HEK293 (cell line): Measurements from ENCODE around the gene ADNP.

Experiments
- CTCF ChIA-PET: fragments of 350-600 bp; formaldehyde crosslinking; extraction: SDS; loops from one replicate; lab custom pipeline; 2021; ENCODE audit warnings: antibody characterized with exemption; lab: Yijun Ruan, JAX
- POLR2A ChIA-PET: fragments of 300-600 bp; formaldehyde crosslinking; extraction: SDS; loops from one replicate; lab custom pipeline; 2020; ENCODE audit warnings: antibody characterized with exemption, inconsistent platforms; lab: Yijun Ruan, JAX
- H3K27ac ChIP-seq: fragments of 200-500 bp; sonication (Bioruptor generic); 2 replicates; pipeline ENCODE4 v1.5.1; 2014; ENCODE audit warnings: low read depth, low read length, control low read depth, inconsistent platforms; ENCODE audit errors: extremely low read depth
- H3K36me3 ChIP-seq, 2 experiments: fragments of 200-500 bp in 1 of 2; sonication (Bioruptor generic) in 1 of 2; 1 replicate in 1 of 2; 2 replicates in 1 of 2; pipeline ENCODE4 v1.5.1; 2014 to 2017; ENCODE audit warnings: inconsistent platforms in 2 of 2, low read length in 2 of 2; ENCODE audit not compliant: control insufficient read depth in 2 of 2, insufficient read depth in 1 of 2
- H3K4me1 ChIP-seq: fragments of 200-500 bp; sonication (Bioruptor generic); 2 replicates; pipeline ENCODE4 v1.5.1; 2014; ENCODE audit warnings: mild to moderate bottlenecking, low read length, inconsistent platforms; ENCODE audit not compliant: control insufficient read depth, insufficient read depth
- H3K4me3 ChIP-seq: 2 replicates; pipeline ENCODE4 v1.5.1; 2011; ENCODE audit warnings: low read depth, mild to moderate bottlenecking, control low read depth, low read length, moderate library complexity
- H3K9me3 ChIP-seq: fragments of 200-500 bp; sonication (Bioruptor generic); 2 replicates; pipeline ENCODE4 v1.5.1; 2014; ENCODE audit warnings: low read depth, low read length, inconsistent platforms; ENCODE audit not compliant: control insufficient read depth, insufficient read depth
- HOXC10 ChIP-seq: sonication (generic); formaldehyde crosslinking; IDR thresholded peaks from 2 replicates; pipeline ENCODE4 v1.8.1; 2023; ENCODE audit warnings: mild to moderate bottlenecking, missing genetic modification reagents
- SCRT2 ChIP-seq: fragments of 450-650 bp; formaldehyde crosslinking; IDR thresholded peaks from 2 replicates; pipeline ENCODE4 v1.5.1; 2016; ENCODE audit warnings: missing biosample characterization, missing genetic modification characterization
- YY2 ChIP-seq: fragments of 450-650 bp; formaldehyde crosslinking; IDR thresholded peaks from 2 replicates; pipeline ENCODE4 v1.5.1; 2016; ENCODE audit warnings: missing biosample characterization, missing genetic modification characterization
- ZBTB20 ChIP-seq: fragments of 450-650 bp; formaldehyde crosslinking; IDR thresholded peaks from 2 replicates; pipeline ENCODE4 v1.5.1; 2016; ENCODE audit warnings: missing biosample characterization, missing genetic modification characterization
- ZFP3 ChIP-seq: fragments of 450-650 bp; formaldehyde crosslinking; IDR thresholded peaks from 2 replicates; pipeline ENCODE4 v1.5.1; 2016; ENCODE audit warnings: low read depth, missing biosample characterization, missing genetic modification characterization
- ZNF146 ChIP-seq: fragments of 450-650 bp; formaldehyde crosslinking; IDR thresholded peaks from 2 replicates; pipeline ENCODE4 v1.5.1; 2016; ENCODE audit warnings: missing biosample characterization, missing genetic modification characterization
- ZNF175 ChIP-seq: fragments of 450-650 bp; formaldehyde crosslinking; IDR thresholded peaks from 2 replicates; pipeline ENCODE4 v1.5.1; 2016; ENCODE audit warnings: missing biosample characterization, missing genetic modification characterization
- ZNF302 ChIP-seq: fragments of 450-650 bp; formaldehyde crosslinking; IDR thresholded peaks from 2 replicates; pipeline ENCODE4 v1.5.1; 2016; ENCODE audit warnings: missing biosample characterization, missing genetic modification characterization, low read depth
- ZNF404 ChIP-seq: fragments of 450-650 bp; formaldehyde crosslinking; IDR thresholded peaks from 2 replicates; pipeline ENCODE4 v1.5.1; 2017; ENCODE audit warnings: missing biosample characterization, missing genetic modification characterization
- ZNF529 ChIP-seq: fragments of 450-650 bp; formaldehyde crosslinking; IDR thresholded peaks from 2 replicates; pipeline ENCODE4 v1.5.1; 2017; ENCODE audit warnings: missing genetic modification characterization, missing biosample characterization; ENCODE audit not compliant: insufficient replicate concordance
- ZNF548 ChIP-seq: fragments of 450-650 bp; formaldehyde crosslinking; IDR thresholded peaks from 2 replicates; pipeline ENCODE4 v1.5.1; 2016; ENCODE audit warnings: missing biosample characterization, missing genetic modification characterization
- ZNF560 ChIP-seq: fragments of 450-650 bp; formaldehyde crosslinking; IDR thresholded peaks from 2 replicates; pipeline ENCODE4 v1.5.1; 2017; ENCODE audit warnings: missing biosample characterization, missing genetic modification characterization, borderline replicate concordance
- ZNF561 ChIP-seq: fragments of 450-650 bp; IDR thresholded peaks from 2 replicates; pipeline ENCODE4 v1.5.1; 2018; ENCODE audit warnings: missing biosample characterization, missing genetic modification characterization, borderline replicate concordance
- TF ChIP-seq, protein P1 (sequence below): fragments of 450-650 bp; formaldehyde crosslinking; IDR thresholded peaks from 2 replicates; pipeline ENCODE4 v1.5.1; 2017; ENCODE audit warnings: missing biosample characterization, missing genetic modification characterization
- TF ChIP-seq, protein P2 (sequence below): fragments of 450-650 bp; formaldehyde crosslinking; IDR thresholded peaks from 2 replicates; pipeline ENCODE4 v1.5.1; 2016; ENCODE audit warnings: missing biosample characterization, missing genetic modification characterization
- TF ChIP-seq, protein P3 (sequence below): fragments of 450-650 bp; formaldehyde crosslinking; IDR thresholded peaks from 2 replicates; pipeline ENCODE4 v1.5.1; 2016; ENCODE audit warnings: missing biosample characterization, missing genetic modification characterization, borderline replicate concordance
- TF ChIP-seq, protein P4 (sequence below): fragments of 450-650 bp; formaldehyde crosslinking; conservative IDR thresholded peaks from 2 replicates; pipeline ENCODE4 v1.5.1; 2016; ENCODE audit warnings: low read depth, missing biosample characterization, missing genetic modification characterization

Gene ADNP

DNA sequence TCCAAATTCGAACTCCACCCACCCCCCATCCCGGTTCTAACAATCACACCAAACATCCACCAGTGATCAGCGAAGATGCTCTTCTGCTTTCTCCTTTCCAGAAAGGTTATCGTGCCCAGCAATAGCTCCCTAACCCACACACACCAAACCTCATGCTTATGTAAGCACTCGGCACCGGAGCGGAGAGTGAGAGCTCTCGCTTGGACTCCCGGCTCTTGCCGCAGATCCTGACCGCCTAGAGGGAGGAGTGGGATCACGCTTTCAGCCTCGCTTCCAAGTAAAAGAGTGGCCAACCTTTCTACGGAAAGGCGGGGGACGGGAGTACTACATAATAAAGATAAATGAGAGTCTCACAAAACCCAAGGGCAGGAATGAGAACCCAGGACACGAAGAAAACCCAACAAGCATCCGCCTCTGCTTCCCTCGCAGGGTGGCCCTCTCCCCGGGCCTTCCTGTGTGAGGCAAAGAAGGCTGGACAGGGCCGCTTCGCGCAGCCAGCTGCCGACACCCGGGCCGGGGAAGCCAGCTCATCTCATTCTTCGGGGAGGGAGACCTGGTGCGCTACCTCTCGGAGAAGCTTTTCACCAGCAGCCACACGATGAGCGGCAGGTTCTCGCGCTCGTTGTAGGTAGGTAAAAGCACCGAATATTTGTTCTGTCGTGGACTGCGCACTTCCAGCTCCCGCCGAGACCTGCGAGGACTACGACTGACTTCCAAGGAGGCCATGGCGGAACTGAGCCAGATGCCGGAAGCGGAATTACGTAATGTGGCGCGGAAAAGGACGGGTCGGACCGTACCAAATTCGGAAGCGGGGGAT is 26.8 kb upstream of the ADNP start, which contains the start of gene DPM1 (continued):
- TF ChIP-seq SCRT2 (tag by site-specific recombination) (peak; percentile 67; the same call in 1 of the 2 replicates), YY2 (tag by site-specific recombination) (peak; percentile 68), ZNF561 (0 out of 2 replicates have a peak, but pooled peaks have one; percentile 35)

DNA sequence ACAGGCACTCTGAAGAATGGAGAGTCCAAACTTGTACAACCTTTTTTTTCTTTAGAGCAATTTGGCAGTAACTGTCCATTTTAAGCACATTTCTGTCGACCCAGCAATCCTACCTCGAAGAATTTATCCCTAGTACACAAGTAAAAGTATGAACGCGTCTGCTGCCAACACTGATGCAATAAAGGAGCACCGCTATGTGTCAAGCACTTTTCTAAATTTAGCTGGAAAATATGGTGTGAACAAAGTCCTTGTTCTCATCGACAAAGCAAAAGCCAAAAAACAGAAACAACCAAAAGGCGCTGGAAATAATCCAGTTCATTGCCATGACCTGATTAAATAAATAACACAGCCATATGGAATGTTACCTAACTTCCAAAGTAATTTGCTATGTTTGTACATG is 26.0 kb upstream of the ADNP start:
- CTCF ChIA-PET, result interaction anchor here (0.8 to 2.2 kb wide), 5 partner anchors 24 to 167 kb away, joined by 4 to 7 read pairs (median 5); partner anchors contain the start of gene ADNP
- POLR2A ChIA-PET, result interaction anchor here (1.5 to 2.6 kb wide), 4 partner anchors 10 to 166 kb away, joined by 5 to 35 read pairs (median 9); partner anchors contain the start of genes ADNP and BCAS4
- no peaks in the 10 kb centered on the region for H3K9me3 ChIP-seq
- H3K36me3 ChIP-seq, result peaks cover 17 to 46% of the 10 kb centered on the region in 2 experiments
- TF ChIP-seq, protein P1, sequence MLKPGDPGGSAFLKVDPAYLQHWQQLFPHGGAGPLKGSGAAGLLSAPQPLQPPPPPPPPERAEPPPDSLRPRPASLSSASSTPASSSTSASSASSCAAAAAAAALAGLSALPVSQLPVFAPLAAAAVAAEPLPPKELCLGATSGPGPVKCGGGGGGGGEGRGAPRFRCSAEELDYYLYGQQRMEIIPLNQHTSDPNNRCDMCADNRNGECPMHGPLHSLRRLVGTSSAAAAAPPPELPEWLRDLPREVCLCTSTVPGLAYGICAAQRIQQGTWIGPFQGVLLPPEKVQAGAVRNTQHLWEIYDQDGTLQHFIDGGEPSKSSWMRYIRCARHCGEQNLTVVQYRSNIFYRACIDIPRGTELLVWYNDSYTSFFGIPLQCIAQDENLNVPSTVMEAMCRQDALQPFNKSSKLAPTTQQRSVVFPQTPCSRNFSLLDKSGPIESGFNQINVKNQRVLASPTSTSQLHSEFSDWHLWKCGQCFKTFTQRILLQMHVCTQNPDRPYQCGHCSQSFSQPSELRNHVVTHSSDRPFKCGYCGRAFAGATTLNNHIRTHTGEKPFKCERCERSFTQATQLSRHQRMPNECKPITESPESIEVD, result 0 out of 2 replicates have a peak, but pooled peaks have one; percentile 18
- TF ChIP-seq ZBTB20 (tag by site-specific recombination), result no peak
- peaks cover 2% of the 10 kb centered on the region; the same call in 1 of the 2 replicates for H3K4me1 ChIP-seq
- H3K4me3 ChIP-seq, result peak overlapping the region; percentile 100
- no peak overlapping the region for H3K27ac ChIP-seq

DNA sequence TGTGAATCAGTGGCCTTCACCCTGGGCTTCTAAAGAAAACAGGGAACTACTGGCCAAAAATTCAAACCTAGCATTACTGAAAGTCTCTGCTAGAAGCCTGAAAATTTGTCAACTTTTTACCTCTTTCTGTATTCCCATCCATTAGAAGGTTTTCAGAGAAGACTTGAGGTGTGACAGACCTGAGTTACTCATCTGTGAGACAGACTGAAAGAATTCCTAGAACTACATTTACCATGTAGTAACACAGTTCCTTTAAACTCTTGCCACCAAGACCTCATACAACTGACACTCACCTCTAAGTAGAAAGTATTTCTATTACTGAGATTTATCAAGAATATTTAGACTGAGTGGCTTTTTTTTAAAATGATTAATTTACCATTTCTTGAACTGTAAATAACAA is 22.6 kb upstream of the ADNP start:
- Histone ChIP-seq H3K9me3 (no peaks in the 10 kb centered on the region), H3K36me3 (peaks cover 43 to 57% of the 10 kb centered on the region in 2 experiments), H3K27ac (no peak overlapping the region), H3K4me1 (no peaks in the 10 kb centered on the region), H3K4me3 (no peak overlapping the region)
- ChIA-PET POLR2A (no interaction called here), CTCF (no interaction called here)
- TF ChIP-seq ZFP3 (tag by site-specific recombination), result no peak
- TF ChIP-seq ZNF146, result no peak
- TF ChIP-seq, protein P2, sequence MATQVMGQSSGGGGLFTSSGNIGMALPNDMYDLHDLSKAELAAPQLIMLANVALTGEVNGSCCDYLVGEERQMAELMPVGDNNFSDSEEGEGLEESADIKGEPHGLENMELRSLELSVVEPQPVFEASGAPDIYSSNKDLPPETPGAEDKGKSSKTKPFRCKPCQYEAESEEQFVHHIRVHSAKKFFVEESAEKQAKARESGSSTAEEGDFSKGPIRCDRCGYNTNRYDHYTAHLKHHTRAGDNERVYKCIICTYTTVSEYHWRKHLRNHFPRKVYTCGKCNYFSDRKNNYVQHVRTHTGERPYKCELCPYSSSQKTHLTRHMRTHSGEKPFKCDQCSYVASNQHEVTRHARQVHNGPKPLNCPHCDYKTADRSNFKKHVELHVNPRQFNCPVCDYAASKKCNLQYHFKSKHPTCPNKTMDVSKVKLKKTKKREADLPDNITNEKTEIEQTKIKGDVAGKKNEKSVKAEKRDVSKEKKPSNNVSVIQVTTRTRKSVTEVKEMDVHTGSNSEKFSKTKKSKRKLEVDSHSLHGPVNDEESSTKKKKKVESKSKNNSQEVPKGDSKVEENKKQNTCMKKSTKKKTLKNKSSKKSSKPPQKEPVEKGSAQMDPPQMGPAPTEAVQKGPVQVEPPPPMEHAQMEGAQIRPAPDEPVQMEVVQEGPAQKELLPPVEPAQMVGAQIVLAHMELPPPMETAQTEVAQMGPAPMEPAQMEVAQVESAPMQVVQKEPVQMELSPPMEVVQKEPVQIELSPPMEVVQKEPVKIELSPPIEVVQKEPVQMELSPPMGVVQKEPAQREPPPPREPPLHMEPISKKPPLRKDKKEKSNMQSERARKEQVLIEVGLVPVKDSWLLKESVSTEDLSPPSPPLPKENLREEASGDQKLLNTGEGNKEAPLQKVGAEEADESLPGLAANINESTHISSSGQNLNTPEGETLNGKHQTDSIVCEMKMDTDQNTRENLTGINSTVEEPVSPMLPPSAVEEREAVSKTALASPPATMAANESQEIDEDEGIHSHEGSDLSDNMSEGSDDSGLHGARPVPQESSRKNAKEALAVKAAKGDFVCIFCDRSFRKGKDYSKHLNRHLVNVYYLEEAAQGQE (tag by site-specific recombination), result no peak
- TF ChIP-seq, protein P3, sequence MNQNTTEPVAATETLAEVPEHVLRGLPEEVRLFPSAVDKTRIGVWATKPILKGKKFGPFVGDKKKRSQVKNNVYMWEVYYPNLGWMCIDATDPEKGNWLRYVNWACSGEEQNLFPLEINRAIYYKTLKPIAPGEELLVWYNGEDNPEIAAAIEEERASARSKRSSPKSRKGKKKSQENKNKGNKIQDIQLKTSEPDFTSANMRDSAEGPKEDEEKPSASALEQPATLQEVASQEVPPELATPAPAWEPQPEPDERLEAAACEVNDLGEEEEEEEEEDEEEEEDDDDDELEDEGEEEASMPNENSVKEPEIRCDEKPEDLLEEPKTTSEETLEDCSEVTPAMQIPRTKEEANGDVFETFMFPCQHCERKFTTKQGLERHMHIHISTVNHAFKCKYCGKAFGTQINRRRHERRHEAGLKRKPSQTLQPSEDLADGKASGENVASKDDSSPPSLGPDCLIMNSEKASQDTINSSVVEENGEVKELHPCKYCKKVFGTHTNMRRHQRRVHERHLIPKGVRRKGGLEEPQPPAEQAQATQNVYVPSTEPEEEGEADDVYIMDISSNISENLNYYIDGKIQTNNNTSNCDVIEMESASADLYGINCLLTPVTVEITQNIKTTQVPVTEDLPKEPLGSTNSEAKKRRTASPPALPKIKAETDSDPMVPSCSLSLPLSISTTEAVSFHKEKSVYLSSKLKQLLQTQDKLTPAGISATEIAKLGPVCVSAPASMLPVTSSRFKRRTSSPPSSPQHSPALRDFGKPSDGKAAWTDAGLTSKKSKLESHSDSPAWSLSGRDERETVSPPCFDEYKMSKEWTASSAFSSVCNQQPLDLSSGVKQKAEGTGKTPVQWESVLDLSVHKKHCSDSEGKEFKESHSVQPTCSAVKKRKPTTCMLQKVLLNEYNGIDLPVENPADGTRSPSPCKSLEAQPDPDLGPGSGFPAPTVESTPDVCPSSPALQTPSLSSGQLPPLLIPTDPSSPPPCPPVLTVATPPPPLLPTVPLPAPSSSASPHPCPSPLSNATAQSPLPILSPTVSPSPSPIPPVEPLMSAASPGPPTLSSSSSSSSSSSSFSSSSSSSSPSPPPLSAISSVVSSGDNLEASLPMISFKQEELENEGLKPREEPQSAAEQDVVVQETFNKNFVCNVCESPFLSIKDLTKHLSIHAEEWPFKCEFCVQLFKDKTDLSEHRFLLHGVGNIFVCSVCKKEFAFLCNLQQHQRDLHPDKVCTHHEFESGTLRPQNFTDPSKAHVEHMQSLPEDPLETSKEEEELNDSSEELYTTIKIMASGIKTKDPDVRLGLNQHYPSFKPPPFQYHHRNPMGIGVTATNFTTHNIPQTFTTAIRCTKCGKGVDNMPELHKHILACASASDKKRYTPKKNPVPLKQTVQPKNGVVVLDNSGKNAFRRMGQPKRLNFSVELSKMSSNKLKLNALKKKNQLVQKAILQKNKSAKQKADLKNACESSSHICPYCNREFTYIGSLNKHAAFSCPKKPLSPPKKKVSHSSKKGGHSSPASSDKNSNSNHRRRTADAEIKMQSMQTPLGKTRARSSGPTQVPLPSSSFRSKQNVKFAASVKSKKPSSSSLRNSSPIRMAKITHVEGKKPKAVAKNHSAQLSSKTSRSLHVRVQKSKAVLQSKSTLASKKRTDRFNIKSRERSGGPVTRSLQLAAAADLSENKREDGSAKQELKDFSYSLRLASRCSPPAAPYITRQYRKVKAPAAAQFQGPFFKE (tag by site-specific recombination), result no peak
- TF ChIP-seq ZNF548, result no peak
- no peak for TF ChIP-seq ZNF404
- TF ChIP-seq ZNF302 (tag by site-specific recombination), result no peak
- TF ChIP-seq HOXC10 (CRISPR knock-in tag), result no peak
- TF ChIP-seq, protein P4, sequence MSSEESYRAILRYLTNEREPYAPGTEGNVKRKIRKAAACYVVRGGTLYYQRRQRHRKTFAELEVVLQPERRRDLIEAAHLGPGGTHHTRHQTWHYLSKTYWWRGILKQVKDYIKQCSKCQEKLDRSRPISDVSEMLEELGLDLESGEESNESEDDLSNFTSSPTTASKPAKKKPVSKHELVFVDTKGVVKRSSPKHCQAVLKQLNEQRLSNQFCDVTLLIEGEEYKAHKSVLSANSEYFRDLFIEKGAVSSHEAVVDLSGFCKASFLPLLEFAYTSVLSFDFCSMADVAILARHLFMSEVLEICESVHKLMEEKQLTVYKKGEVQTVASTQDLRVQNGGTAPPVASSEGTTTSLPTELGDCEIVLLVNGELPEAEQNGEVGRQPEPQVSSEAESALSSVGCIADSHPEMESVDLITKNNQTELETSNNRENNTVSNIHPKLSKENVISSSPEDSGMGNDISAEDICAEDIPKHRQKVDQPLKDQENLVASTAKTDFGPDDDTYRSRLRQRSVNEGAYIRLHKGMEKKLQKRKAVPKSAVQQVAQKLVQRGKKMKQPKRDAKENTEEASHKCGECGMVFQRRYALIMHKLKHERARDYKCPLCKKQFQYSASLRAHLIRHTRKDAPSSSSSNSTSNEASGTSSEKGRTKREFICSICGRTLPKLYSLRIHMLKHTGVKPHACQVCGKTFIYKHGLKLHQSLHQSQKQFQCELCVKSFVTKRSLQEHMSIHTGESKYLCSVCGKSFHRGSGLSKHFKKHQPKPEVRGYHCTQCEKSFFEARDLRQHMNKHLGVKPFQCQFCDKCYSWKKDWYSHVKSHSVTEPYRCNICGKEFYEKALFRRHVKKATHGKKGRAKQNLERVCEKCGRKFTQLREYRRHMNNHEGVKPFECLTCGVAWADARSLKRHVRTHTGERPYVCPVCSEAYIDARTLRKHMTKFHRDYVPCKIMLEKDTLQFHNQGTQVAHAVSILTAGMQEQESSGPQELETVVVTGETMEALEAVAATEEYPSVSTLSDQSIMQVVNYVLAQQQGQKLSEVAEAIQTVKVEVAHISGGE (tag by site-specific recombination), result no peak
- TF ChIP-seq ZNF175 (tag by site-specific recombination), result no peak
- no peak for TF ChIP-seq ZNF560 (tag by site-specific recombination)
- no peak for TF ChIP-seq ZNF529 (tag by site-specific recombination)
